Nephron progenitor cell (in vitro differentiated cells): ENCODE data around the gene FAM174C.

Experiments used
- DNase-seq: peaks from one replicate; pipeline ENCODE4 v3.0.0; 2021
- H3K27ac Mint-ChIP-seq: 2 replicates; pipeline ENCODE4 v1.8.0; 2021; ENCODE audit warnings: mild to moderate bottlenecking, moderate library complexity, mixed read lengths
- H3K27me3 Mint-ChIP-seq: 2 replicates; pipeline ENCODE4 v1.8.0; 2021; ENCODE audit warnings: mild to moderate bottlenecking, low read depth, mixed read lengths; ENCODE audit not compliant: poor library complexity
- H3K36me3 Mint-ChIP-seq: 2 replicates; pipeline ENCODE4 v1.8.0; 2021; ENCODE audit warnings: low read depth, mixed read lengths
- H3K4me1 Mint-ChIP-seq: 2 replicates; pipeline ENCODE4 v1.8.0; 2021; ENCODE audit warnings: mixed read lengths
- H3K4me3 Mint-ChIP-seq: 2 replicates; pipeline ENCODE4 v1.8.0; 2021; ENCODE audit warnings: mild to moderate bottlenecking, moderate library complexity, mixed read lengths
- H3K9me3 Mint-ChIP-seq: 2 replicates; pipeline ENCODE4 v1.8.0; 2021; ENCODE audit warnings: mild to moderate bottlenecking, moderate library complexity, mixed read lengths
- CTCF ChIP-seq: fragments of 200-600 bp; sonication (generic); IDR thresholded peaks from 2 replicates; pipeline ENCODE4 v1.5.0; 2021; ENCODE audit warnings: antibody characterized with exemption

Gene FAM174C

DNA sequence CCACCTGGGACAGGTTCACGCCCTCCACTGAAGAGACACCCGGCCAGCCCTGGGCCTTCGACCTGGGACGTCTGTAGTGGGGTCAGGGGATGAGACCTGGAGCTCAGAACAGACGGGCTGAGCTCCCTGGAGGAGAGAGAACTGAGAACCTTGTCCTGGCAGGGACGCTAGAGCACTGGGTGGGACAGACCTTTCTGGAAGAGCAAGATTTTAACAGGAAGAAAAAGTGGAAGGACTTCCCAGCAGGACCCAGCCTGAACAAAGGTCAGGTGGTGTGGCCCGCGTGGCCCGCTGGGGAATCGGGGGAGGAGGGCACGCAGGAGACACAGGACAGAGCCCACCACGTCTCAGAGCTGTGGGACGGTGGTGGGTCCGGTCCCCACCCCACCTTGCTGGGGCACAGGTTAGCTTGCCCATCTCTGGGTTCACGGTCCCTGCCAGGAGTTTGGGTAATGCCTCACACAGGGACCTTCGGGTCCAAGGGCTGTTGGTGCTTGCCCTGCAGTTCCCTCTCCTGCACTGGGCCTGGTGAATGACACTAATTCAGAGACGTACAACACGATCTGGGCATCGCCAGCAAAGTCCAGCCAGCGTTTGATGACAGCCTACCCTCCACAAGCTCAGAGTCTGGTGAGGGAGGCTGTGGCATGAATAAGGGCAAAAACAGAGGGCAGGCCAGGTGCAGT, 9.1 kb downstream of the FAM174C start:
- Mint-ChIP-seq H3K27ac (no peak overlapping the region), H3K9me3 (no peaks in the 10 kb centered on the region), H3K4me3 (peak overlapping the region; percentile 79), H3K36me3 (no peaks in the 10 kb centered on the region), H3K27me3 (peaks cover 18% of the 10 kb centered on the region), H3K4me1 (peaks cover 22% of the 10 kb centered on the region)
- DNase-seq, result no peak
- TF ChIP-seq CTCF, result no peak

DNA sequence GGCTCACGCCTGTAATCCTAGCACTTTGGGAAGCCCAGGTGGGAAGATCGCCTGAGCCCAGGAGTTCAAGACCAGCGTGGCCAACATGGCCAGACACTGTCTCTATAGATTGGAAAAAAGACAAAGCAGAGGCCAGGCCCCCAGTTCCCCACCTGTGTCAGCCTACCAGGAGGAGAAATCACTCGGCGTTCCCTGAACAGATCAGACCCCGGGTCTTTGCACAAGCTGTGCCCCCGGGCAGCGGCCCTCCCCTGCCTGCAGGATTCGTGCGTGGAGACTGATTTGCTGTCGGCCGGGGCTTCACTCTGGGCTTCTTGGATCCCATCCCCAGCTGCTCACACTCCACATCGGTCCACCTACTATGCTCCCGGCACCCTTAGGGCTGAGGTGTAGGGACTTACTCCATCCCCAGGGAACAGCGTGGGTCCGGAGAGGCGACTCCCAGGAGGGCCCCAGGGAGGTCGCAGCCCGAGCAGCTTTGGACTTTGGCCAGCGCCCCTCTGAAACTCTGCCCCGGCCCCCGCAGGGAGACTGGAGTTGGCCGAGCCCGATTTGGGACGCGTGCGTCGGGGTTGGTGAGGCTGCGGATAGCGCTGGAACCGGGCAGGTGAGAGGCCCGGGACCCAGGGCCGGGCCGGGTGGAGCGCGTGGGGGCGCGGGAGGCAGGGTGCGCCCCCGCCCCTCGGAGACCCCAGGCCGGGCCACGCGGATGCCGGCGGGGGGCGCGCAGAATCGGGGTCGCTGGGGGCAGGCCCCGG, 9.8 kb downstream of the FAM174C start:
- Mint-ChIP-seq H3K27me3 (peaks cover 18% of the 10 kb centered on the region), H3K27ac (no peak overlapping the region), H3K4me1 (peaks cover 16% of the 10 kb centered on the region), H3K4me3 (peak overlapping the region; percentile 79), H3K9me3 (no peaks in the 10 kb centered on the region), H3K36me3 (no peaks in the 10 kb centered on the region)
- peak; percentile 37 for DNase-seq
- TF ChIP-seq CTCF, result no peak

- no peaks in the 10 kb centered on the region for H3K9me3 Mint-ChIP-seq
These were observed 10.5 kb downstream of the FAM174C start, which contains the start of gene EFNA2 for GRCh38 chr19:1285737-1286360. Gene EFNA2, plus strand, starts transcription at chr19:1285873. Its CDS starts 296 bp downstream, at chr19:1286169.

GRCh38 chr19:1286487-1287353, 11.4 kb downstream of the FAM174C start:
- Mint-ChIP-seq H3K4me1 (peaks cover 11% of the 10 kb centered on the region), H3K27me3 (peaks cover 14% of the 10 kb centered on the region), H3K9me3 (no peaks in the 10 kb centered on the region), H3K4me3 (peak overlapping the region; percentile 86), H3K36me3 (no peaks in the 10 kb centered on the region), H3K27ac (no peak overlapping the region)
- no peak for DNase-seq
- TF ChIP-seq CTCF, result no peak

More at GRCh38 chr19:1285737-1286360, 10.5 kb downstream of the FAM174C start, which contains the start of gene EFNA2:
- H3K4me3 Mint-ChIP-seq, result peak within 1 kb of the TSS; percentile 86
- no peak for TF ChIP-seq CTCF
- H3K4me1 Mint-ChIP-seq, result peaks cover 11% of the 10 kb centered on the region
- no peaks in the 10 kb centered on the region for H3K36me3 Mint-ChIP-seq
- DNase-seq, result peak; percentile 54
- H3K27ac Mint-ChIP-seq, result no peak within 1 kb of the TSS
- H3K27me3 Mint-ChIP-seq, result peaks cover 18% of the 10 kb centered on the region

DNA sequence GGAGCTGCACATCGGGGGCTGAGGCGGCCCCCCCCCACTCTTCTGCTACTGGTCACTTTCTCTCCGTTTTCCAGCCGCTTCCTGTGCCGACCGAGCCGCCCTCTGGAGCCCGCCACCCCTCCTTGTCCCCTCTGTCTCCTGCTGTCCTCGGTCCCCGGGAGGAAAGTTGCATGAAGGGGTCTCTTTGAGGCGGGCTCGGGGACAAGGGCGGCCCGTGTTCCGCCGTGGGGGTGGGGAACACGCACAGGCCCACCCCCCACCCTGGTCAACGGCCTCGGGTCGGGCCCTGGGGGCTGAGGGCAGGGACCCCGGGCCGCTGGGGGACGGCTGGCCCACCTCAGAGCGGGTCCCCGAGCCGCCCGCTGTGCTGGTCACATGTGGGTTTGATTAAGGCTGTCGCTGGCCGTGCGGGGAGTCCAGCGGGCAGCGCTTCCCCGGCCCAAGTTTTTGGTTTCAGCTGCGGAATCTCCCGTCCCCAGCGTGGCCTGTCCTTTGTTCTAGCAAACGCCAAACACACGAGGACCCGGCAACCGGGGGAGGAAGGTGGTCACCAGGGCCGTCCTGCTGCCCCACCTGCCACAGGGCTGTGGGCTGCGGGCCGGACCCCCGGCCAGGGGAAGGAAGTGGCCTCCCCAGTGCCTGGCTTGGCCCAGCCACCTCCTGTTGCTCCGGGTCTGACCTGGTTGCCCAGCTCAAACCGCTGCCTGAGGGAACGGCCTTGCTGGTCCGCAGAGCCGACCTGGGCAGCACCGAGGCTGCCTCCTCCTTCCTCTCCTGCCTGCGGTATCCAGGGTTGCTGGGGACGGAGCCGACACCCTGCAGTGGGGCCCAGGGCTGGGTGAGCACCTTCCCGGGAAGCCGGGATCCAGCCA, 12.3 kb downstream of the FAM174C start:
- peak; percentile 53 for DNase-seq
- H3K9me3 Mint-ChIP-seq, result no peaks in the 10 kb centered on the region
- no peak for TF ChIP-seq CTCF
- H3K4me3 Mint-ChIP-seq, result peak overlapping the region; percentile 86
- H3K27ac Mint-ChIP-seq, result no peak overlapping the region
- peaks cover 18% of the 10 kb centered on the region for H3K27me3 Mint-ChIP-seq
- H3K36me3 Mint-ChIP-seq, result no peaks in the 10 kb centered on the region
- peaks cover 15% of the 10 kb centered on the region for H3K4me1 Mint-ChIP-seq
